Measurements from ENCODE around the gene JMJD8.
"Not testable (repeated sequence)": the region's sequence is repeated elsewhere in the genome, so short reads cannot be mapped to it uniquely, and the experiment has no call there.

Gene JMJD8

GRCh38 chr16:722835-723633 is 38.9 kb upstream of the JMJD8 start:
- no peak for DNase-seq (ENCODE audit: low read depth)

DNA sequence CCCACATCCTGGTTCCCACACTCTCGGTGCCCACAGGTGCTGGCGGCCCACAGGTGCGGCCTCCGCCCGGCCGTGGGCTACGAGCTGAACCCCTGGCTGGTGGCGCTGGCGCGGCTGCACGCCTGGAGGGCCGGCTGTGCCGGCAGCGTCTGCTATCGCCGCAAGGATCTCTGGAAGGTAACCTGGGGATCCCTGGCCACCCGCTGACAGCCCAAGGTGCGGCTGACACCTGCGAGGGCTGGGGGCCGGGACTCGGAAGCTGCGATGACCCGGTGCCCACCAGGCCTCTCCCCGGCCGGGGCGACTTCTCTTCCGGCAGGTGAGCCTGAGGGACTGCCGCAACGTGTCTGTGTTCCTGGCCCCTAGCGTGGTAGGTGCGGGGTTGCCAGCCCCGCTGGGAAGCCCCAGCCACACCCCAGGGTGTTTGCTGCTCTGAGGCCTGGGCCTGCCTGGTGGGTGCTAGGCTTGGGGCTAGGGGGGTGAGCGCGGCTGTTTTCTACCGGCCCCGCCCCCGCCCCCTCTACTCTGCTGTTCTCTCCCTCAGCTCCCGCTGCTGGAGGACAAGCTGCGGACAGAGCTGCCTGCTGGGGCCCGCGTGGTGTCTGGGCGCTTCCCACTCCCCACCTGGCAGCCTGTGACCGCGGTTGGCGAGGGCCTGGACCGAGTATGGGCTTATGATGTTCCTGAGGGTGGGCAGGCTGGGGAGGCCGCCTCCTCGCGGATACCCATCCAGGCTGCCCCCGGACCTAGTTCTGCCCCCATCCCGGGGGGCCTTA is 37.8 kb upstream of the JMJD8 start:
- DNase-seq (ENCODE audit: low read depth): no peak

DNA sequence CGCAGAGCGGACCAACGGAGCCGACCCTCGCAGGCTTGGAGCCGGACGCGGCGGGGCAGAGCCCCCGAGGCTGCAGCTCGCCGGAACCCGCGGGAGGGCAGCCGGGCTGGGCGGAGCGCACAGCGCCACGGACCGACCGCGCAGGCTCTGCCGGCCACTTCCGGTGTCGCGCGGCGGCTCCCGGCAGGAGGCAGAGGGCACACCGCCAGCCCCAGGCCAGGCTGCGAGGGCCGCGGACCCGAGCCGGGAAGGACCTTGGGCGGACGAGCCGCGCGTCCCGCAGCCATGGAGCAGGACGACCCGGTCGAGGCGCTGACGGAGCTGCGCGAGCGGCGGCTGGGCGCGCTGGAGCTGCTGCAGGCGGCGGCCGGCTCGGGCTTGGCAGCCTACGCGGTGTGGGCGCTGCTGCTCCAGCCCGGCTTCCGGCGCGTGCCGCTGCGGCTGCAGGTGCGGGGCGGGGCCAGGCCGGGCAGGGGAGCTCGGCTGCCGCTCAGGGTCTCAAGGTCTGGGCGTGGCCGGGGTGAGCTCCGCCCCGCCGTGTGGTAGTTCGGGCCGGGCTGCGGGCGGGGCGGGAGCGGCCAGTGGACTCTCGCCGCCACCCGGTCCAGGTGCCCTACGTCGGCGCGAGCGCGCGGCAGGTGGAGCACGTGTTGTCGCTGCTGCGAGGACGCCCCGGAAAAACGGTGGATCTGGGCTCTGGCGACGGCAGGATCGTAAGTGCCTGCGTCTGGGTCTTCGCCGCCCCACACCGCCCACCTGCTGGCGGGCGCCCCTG is 37.0 kb upstream of the JMJD8 start, which contains the start of gene ANTKMT:
Gene ANTKMT (plus strand): TSS at position 157 of the 775 bp plus-strand sequence. CDS start 129 bp downstream, at position 286.
- peak; percentile 48 for DNase-seq (ENCODE audit: low read depth)

GRCh38 chr16:720447-720989 is 36.4 kb upstream of the JMJD8 start:
- no peak for DNase-seq (ENCODE audit: low read depth)

GRCh38 chr16:719815-720446 is 35.8 kb upstream of the JMJD8 start:
- no peak for DNase-seq (ENCODE audit: low read depth)

DNA sequence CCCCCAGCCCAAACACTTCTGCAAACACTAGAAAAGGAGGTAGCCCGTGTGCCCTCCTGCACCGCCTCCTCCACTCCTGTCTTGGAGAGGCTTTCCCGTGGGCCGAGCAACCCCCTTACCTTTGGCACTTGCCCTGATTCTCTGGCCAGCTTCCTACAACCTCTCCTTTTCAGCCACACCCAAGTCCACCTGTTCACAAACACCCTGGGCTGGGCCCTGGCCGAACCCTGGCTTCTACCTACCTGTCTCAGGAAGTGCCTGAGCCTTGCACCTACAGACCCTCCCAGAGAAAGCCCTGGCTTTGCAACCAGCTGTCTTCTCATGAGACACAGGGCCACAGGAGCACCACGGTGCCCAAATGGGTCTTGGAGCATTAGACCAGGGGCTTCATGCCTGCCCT is 34.8 kb upstream of the JMJD8 start:
- no peak for DNase-seq (ENCODE audit: low read depth)

- DNase-seq (ENCODE audit: low read depth): no peak
Measured at GRCh38 chr16:718389-718788, 34.3 kb upstream of the JMJD8 start.

GRCh38 chr16:717450-718245 is 33.5 kb upstream of the JMJD8 start:
- no peak for DNase-seq (ENCODE audit: low read depth)

DNA sequence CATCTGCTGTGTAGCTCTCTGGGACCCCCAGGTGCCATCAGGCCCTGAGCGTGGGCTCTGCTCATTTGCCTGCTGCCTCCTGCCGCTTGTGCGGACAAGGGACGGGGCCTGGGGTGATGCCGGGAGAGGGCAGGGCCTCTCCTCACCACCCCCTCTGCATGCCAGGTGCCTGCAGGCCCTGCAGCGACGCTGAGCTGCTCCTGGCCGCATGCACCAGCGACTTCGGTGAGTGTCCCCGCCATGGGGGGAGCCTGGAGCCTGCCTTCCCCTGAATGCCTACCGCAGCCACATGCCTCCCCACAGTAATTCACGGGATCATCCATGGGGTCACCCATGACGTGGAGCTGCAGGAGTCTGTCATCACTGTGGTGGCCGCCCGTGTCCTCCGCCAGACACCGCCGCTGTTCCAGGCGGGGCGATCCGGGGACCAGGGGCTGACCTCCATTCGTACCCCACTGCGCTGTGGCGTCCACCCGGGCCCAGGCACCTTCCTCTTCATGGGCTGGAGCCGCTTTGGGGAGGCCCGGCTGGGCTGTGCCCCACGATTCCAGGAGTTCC is 32.7 kb upstream of the JMJD8 start:
- no peak for DNase-seq (ENCODE audit: low read depth)

- no peak for DNase-seq (ENCODE audit: low read depth)
Measured at GRCh38 chr16:716200-716568, 32.0 kb upstream of the JMJD8 start.

DNA sequence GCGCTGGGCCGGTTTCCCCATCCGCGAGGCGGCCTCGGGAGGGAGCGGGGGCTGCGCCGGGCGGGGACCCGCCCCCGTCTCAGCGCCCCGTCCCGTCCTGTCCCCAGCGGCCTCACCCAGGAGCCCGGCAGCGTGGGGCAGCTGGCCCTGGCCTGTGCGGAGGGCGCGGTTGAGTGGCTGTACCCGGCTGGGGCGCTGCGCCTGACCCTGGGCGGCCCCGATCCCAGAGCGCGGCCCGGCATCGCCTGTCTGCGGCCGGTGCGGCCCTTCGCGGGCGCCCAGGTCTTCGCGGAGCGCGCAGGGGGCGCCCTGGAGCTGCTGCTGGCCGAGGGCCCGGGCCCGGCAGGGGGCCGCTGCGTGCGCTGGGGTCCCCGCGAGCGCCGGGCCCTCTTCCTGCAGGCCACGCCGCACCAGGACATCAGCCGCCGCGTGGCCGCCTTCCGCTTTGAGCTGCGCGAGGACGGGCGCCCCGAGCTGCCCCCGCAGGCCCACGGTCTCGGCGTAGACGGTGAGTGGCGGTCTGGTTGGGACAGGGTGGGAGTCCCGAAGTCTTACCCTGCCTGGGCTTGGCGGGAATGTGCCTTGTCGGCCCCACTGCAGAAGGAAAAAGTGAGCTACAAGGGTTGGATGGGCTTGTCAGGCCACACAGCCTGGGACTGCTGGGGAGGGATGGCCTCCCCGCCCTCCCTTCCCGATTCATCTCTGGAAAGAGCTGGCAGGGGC is 31.5 kb upstream of the JMJD8 start:
- no peak for DNase-seq (ENCODE audit: low read depth)

- peak; percentile 76 for DNase-seq (ENCODE audit: low read depth)
Measured at GRCh38 chr16:714558-715476, 30.7 kb upstream of the JMJD8 start, which contains the start of gene METRN. TSS of gene METRN (plus strand) at chr16:715118. CDS start at chr16:715290, 172 bp downstream.

DNA sequence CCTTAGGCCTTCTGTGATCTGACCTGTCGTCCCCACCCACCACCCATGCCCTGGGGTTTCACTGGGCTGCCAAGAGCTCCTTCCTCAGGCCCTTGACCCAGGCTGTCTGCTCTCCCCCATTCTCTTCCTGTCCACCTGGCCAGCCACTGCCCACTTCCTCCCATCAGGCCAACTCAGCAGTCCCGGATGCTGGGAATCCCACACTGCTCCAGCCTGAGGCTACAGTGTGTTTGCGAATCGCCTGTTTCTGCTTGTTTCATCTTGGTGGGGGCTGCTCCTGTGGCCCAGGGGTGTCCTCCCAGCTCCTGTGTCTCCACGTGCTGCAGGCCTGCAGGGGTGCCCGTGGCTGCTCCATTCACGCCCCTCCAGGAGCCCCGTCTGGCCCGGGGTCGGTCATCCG is 29.9 kb upstream of the JMJD8 start:
- no peak for DNase-seq (ENCODE audit: low read depth)

- not testable (repeated sequence) for DNase-seq (ENCODE audit: low read depth)
Measured at GRCh38 chr16:712740-713250, 28.7 kb upstream of the JMJD8 start.

DNA sequence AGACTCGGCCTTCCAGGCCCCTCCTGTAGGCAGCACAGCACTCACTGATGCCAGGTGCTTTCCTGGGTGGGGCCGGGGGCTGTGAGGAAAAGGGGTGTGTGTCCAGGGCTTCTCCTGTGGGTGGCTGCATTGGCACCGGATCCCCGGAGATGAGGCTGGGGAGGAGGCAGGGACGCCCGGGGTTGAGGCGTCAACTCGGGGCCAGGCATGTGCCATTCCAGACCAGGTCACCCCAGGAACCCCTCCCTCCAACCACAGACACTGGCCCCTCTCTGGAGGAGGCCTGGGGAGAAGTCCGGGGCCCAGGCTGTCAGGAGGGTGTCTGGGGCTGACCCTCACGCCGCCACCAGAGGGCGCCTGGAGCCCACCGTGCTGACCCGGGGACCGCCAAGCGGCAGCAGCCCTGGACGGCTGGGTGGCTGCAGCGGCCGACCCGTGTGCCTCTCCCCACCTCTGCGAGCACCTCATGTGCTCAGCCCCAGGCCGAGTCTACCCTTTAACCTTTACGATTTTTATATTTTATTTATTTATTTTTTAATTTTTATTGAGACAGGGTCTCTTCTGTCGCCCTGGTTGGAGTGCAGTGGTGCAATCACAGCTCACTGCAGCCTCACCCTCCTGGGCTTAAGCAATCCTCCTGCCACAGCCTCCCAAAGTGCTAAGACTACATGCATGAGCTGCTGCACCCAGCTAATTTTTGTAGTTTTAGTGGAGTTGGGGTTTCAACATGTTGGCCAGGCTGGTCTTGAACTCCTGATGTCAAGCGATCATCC is 27.6 kb upstream of the JMJD8 start:
- DNase-seq (ENCODE audit: low read depth): peak; percentile 52

- DNase-seq (ENCODE audit: low read depth): no peak
Measured at GRCh38 chr16:711084-711483, 26.9 kb upstream of the JMJD8 start.

DNA sequence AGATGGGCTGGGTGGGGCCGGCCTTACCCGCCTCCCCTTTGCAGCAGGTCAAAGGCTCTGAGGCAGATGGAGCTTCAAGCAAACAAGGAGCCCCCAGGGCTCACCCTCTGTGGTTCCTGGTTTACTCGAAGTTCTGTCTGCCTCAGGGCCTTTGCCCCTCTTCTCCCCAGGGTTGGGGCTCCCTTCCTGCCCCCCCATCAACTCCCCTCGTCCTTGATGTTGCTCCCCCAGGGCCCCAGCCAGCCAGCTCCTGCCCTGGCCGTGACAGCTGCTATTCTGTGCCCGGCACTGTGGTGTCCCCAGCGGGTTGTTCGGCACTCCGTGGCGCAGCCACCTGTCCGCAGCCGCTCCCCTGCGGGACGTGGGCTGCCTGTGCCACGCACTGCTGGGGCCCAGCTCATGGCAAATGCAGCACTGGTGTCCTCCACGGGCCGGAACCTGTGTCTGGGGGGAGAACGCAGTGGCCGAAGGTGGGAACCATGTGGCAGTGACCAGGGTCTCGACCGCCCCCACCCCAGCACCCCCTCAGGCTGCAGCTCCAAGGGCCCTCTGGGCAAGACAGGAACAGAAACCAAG is 26.5 kb upstream of the JMJD8 start:
- no peak for DNase-seq (ENCODE audit: low read depth)

Measured in T-helper 22 cell (primary cell).